K562 (cell line): ENCODE results near the gene PEX5. TPM values are rescaled to one million over a fixed set of nuclear protein-coding genes. Genes with fewer than 3 reads are reported as not detected.
A peak's percentile ranks its signal among the peaks of the same experiment; 100 is the strongest.

ENCODE experiments used
- ARID1B ChIP-seq: fragments of 450-650 bp; IDR thresholded peaks from 2 replicates; pipeline ENCODE4 v1.6.1; 2016; ENCODE audit warnings: antibody characterized with exemption, mild to moderate bottlenecking, inconsistent platforms
- ELF1 ChIP-seq: fragments of 200-800 bp; sonication (Bioruptor generic); IDR thresholded peaks from 2 replicates; pipeline ENCODE4 v1.6.1; 2016; ENCODE audit warnings: missing genetic modification characterization, missing compliant biosample characterization
- HCFC1 ChIP-seq: IDR thresholded peaks from 2 replicates; pipeline ENCODE4 v1.6.1; 2012; ENCODE audit warnings: low read depth, low read length, improper control_type of control experiment
- MAFF ChIP-seq: IDR thresholded peaks from 2 replicates; pipeline ENCODE4 v1.6.1; 2012; ENCODE audit warnings: low read length, improper control_type of control experiment
- NCOA1 ChIP-seq: fragments of 450-650 bp; IDR thresholded peaks from 2 replicates; pipeline ENCODE4 v1.6.1; 2016; ENCODE audit warnings: low read depth
- NFE2 ChIP-seq: IDR thresholded peaks from 2 replicates; pipeline ENCODE4 v1.6.1; 2014; ENCODE audit warnings: antibody characterized with exemption, low read depth
- POLR3A ChIP-seq: IDR thresholded peaks from 2 replicates; pipeline ENCODE4 v1.6.1; 2011; ENCODE audit warnings: borderline replicate concordance, mild to moderate bottlenecking, moderate library complexity; ENCODE audit not compliant: insufficient read length, insufficient read depth; ENCODE audit errors: extremely low read depth
- SAP30 ChIP-seq: fragments of 200-600 bp; sonication (generic); IDR thresholded peaks from 2 replicates; pipeline ENCODE4 v1.6.1; 2012; ENCODE audit warnings: borderline replicate concordance, low read depth, mild to moderate bottlenecking, moderate library complexity, low read length, control low read depth, inconsistent platforms; ENCODE audit not compliant: insufficient read depth, poor library complexity, severe bottlenecking
- SIN3A ChIP-seq, 2 experiments: fragments of 150-350 bp in 1 of 2; IDR thresholded peaks; 2 replicates each; pipeline ENCODE4 v1.6.1; 2011 to 2016; ENCODE audit warnings: borderline replicate concordance in 2 of 2, low read depth in 2 of 2, low read length in 2 of 2, mild to moderate bottlenecking in 2 of 2, moderate library complexity in 2 of 2; ENCODE audit not compliant: control insufficient read depth in 1 of 2
- SMAD1 ChIP-seq: fragments of 150-350 bp; IDR thresholded peaks from 2 replicates; pipeline ENCODE4 v1.6.1; 2014; ENCODE audit warnings: low read length, low read depth; ENCODE audit not compliant: partially characterized antibody
- SNRNP70 ChIP-seq: fragments of 200-400 bp; formaldehyde crosslinking; optimal IDR thresholded peaks from 2 replicates; pipeline ENCODE3; 2017; ENCODE audit warnings: low read depth, low read length
- SPI1 ChIP-seq: IDR thresholded peaks from 2 replicates; pipeline ENCODE4 v1.6.1; 2011; ENCODE audit warnings: low read depth, low read length, control low read depth, borderline replicate concordance
- XRCC5 ChIP-seq: fragments of 200-400 bp; formaldehyde crosslinking; IDR thresholded peaks from 2 replicates; pipeline ENCODE4 v1.6.1; 2017; ENCODE audit warnings: low read depth, mild to moderate bottlenecking, low read length
- YBX1 ChIP-seq: fragments of 450-650 bp; IDR thresholded peaks from 2 replicates; pipeline ENCODE4 v1.7.1; 2016; ENCODE audit warnings: mild to moderate bottlenecking
- ZBTB8A ChIP-seq: fragments of 450-650 bp; IDR thresholded peaks from 2 replicates; pipeline ENCODE4 v1.6.1; 2018; ENCODE audit warnings: mild to moderate bottlenecking, moderate library complexity; ENCODE audit not compliant: partially characterized antibody
- ZKSCAN8 ChIP-seq: fragments of 200-800 bp; sonication (Bioruptor generic); IDR thresholded peaks from 2 replicates; pipeline ENCODE4 v1.6.1; 2016; ENCODE audit warnings: missing genetic modification characterization, missing compliant biosample characterization
- ZNF184 ChIP-seq: sonication (generic); formaldehyde crosslinking; IDR thresholded peaks from 2 replicates; pipeline ENCODE4 v1.5.0; 2020; ENCODE audit warnings: missing genetic modification reagents
- ZNF408 ChIP-seq: fragments of 250-450 bp; sonication (Bioruptor Pico); IDR thresholded peaks from 2 replicates; pipeline ENCODE4 v1.4.0; 2020; ENCODE audit warnings: low read depth, mild to moderate bottlenecking, moderate library complexity
- ZNF436 ChIP-seq: fragments of 250-450, 450-650 bp; sonication (Bioruptor Pico); formaldehyde crosslinking; IDR thresholded peaks from 2 replicates; pipeline ENCODE4 v1.7.0; 2020; ENCODE audit warnings: mild to moderate bottlenecking
- ZNF589 ChIP-seq: fragments of 200-800 bp; sonication (Bioruptor generic); IDR thresholded peaks from 2 replicates; pipeline ENCODE4 v1.6.1; 2016; ENCODE audit warnings: low read depth, missing genetic modification characterization, missing compliant biosample characterization
- ZNF699 ChIP-seq: fragments of 250-450 bp; sonication (Bioruptor Pico); IDR thresholded peaks from 2 replicates; pipeline ENCODE4 v1.8.0; 2021; ENCODE audit warnings: mild to moderate bottlenecking, moderate library complexity; ENCODE audit not compliant: insufficient replicate concordance
- ZNF79 ChIP-seq: fragments of 250-450 bp; sonication (Bioruptor Pico); IDR thresholded peaks from 2 replicates; pipeline ENCODE4 v1.4.0; 2020; ENCODE audit warnings: low read depth, mild to moderate bottlenecking, moderate library complexity
- polyA plus RNA-seq, 8 experiments: library from polyadenylated mRNA; depleted of rRNA in 4 of 8; stranded (reverse) in 5 of 8; unstranded in 3 of 8; fragments of >200 nt; fragmentation: Nextera tagmentation in 2 of 8; fragmentation: Illumina TruSeq in 1 of 8; extraction: Ambion mirVana in 2 of 8; extraction: Trizol in 1 of 8; gene quantifications; 2 replicates each; pipeline versions ENCODE4 v1.2.1 to v1.2.3, GENCODE V29; 2011 to 2014; ENCODE audit warnings: inconsistent platforms in 1 of 8, missing spikeins in 1 of 8
- total RNA-seq, 7 experiments: library from RNA; depleted of rRNA in 6 of 7; stranded (reverse); fragments of >200 nt in 6 of 7; fragmentation: Illumina TruSeq in 2 of 7; extraction: Trizol in 2 of 7; gene quantifications; 2 replicates each; pipeline versions ENCODE4 v1.2.1 to v1.2.3, GENCODE V29; 2011 to 2021; ENCODE audit warnings: low replicate concordance in 1 of 7
- TF ChIP-seq, protein P1 (sequence below): sonication (generic); formaldehyde crosslinking; IDR thresholded peaks from 2 replicates; pipeline ENCODE4 v1.8.0; 2022; ENCODE audit warnings: mild to moderate bottlenecking, missing genetic modification reagents, borderline replicate concordance
- TF ChIP-seq, protein P2 (sequence below): fragments of 450-650 bp; formaldehyde crosslinking; IDR thresholded peaks from 2 replicates; pipeline ENCODE4 v1.4.0; 2020; ENCODE audit warnings: mild to moderate bottlenecking
- TF ChIP-seq, protein P3 (sequence below): sonication (generic); formaldehyde crosslinking; IDR thresholded peaks from 2 replicates; pipeline ENCODE4 v1.8.0; 2022; ENCODE audit warnings: mild to moderate bottlenecking, missing genetic modification reagents

PEX5 gene
- total and polyA plus RNA-seq, 9 of the 15 experiments (the other 6 are each of a cell fraction or from before 2014, with no cell fraction given) = 1.4 to 26.1 (median 14.0) TPM

DNA sequence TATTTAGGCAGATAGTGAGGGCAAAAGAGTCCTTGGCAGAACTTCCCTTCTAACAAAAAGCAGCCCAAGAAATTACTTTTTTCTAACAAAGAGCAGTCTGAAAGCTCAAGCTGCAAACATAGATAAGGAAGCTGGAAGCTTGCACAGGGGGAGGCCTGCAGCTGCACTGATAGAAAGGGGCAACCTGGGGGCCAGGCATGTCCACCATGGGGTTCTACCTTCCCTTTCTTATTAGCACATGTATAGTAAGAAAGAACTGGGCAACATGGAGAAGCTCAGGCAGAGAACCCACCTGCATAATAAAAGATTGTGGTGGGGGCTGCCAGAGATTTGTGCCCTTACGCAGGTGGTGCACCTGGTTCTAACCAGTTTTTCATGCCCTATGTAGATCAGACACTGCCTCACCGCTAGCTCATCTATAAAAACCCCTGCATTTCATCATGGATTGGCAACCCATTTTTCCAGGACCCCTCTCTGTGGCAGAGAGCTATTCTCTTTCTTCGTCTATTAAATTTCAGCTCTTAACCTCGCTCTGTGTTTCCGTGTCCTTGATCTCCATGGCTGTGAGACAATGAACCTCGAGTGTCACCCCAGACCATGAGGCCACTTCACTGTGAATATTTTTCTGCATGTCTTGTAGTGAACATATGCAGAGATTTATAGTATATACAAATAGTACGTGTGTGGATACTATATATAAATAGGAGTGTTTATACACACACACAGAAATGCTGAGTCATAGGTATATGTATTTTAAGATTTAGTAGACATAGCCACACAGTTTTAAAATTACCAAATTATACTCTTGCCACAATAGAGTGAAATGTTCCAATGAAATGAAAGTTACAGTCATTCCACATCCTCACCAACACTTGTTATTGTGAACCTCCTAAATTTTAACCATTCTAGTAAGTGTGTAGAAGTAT is 53.0 kb downstream of the PEX5 start (continued):
- TF ChIP-seq SAP30 = no peak
- TF ChIP-seq NCOA1 = peak; percentile 47
- TF ChIP-seq, protein P1, sequence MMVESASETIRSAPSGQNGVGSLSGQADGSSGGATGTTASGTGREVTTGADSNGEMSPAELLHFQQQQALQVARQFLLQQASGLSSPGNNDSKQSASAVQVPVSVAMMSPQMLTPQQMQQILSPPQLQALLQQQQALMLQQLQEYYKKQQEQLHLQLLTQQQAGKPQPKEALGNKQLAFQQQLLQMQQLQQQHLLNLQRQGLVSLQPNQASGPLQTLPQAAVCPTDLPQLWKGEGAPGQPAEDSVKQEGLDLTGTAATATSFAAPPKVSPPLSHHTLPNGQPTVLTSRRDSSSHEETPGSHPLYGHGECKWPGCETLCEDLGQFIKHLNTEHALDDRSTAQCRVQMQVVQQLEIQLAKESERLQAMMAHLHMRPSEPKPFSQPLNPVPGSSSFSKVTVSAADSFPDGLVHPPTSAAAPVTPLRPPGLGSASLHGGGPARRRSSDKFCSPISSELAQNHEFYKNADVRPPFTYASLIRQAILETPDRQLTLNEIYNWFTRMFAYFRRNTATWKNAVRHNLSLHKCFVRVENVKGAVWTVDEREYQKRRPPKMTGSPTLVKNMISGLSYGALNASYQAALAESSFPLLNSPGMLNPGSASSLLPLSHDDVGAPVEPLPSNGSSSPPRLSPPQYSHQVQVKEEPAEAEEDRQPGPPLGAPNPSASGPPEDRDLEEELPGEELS (CRISPR knock-in tag) = no peak
- no peak for TF ChIP-seq SMAD1
- TF ChIP-seq HCFC1 = no peak
- no peak for TF ChIP-seq XRCC5
- TF ChIP-seq ZNF184 = no peak
- no peak for TF ChIP-seq SPI1
- TF ChIP-seq, protein P2, sequence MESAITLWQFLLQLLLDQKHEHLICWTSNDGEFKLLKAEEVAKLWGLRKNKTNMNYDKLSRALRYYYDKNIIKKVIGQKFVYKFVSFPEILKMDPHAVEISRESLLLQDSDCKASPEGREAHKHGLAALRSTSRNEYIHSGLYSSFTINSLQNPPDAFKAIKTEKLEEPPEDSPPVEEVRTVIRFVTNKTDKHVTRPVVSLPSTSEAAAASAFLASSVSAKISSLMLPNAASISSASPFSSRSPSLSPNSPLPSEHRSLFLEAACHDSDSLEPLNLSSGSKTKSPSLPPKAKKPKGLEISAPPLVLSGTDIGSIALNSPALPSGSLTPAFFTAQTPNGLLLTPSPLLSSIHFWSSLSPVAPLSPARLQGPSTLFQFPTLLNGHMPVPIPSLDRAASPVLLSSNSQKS (CRISPR knock-in tag) = no peak
- no peak for TF ChIP-seq SIN3A (IDR thresholded peaks at IDR 0.05; ENCODE audit: borderline replicate concordance in 2 of 2, control insufficient read depth in 1 of 2, low read depth in 2 of 2, low read length in 2 of 2)
- TF ChIP-seq ZNF79 (CRISPR knock-in tag) = no peak
- no peak for TF ChIP-seq ZKSCAN8
- TF ChIP-seq YBX1 = no peak
- TF ChIP-seq ARID1B = peak; percentile 97
- no peak for TF ChIP-seq ZNF699 (CRISPR knock-in tag)
- TF ChIP-seq ZNF589 (CRISPR knock-in tag) = 0 out of 2 replicates have a peak, but pooled peaks have one; percentile 64
- no peak for TF ChIP-seq ELF1
- peak; percentile 78 for TF ChIP-seq NFE2
- TF ChIP-seq POLR3A = no peak
- no peak for TF ChIP-seq ZNF408 (CRISPR knock-in tag)
- TF ChIP-seq ZNF436 (CRISPR knock-in tag) = no peak
- peak; percentile 87 for TF ChIP-seq MAFF
- no peak for TF ChIP-seq SNRNP70
- no peak for TF ChIP-seq ZBTB8A
- TF ChIP-seq, protein P3, sequence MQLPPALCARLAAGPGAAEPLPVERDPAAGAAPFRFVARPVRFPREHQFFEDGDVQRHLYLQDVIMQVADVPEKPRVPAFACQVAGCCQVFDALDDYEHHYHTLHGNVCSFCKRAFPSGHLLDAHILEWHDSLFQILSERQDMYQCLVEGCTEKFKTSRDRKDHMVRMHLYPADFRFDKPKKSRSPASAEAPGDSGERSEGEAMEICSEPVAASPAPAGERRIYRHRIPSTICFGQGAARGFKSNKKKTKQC (CRISPR knock-in tag) = no peak
